ENCODE results near the gene AIPL1. TPM values are rescaled to one million over a fixed set of nuclear protein-coding genes. Genes with fewer than 3 reads are reported as not detected.

AIPL1 gene
- total and polyA plus RNA-seq, 2 donors (not counting 3 experiments of a cell fraction or from before 2014, with no cell fraction given), result not detected

GRCh38 chr17:6477831-6478383 is 43.0 kb upstream of the AIPL1 start:
- no peaks in the 10 kb centered on the region for H3K79me2 ChIP-seq (ENCODE audit: control insufficient read depth, insufficient read depth, low read length)
- H3K27ac ChIP-seq (ENCODE audit: insufficient read depth, low read depth, low read length), result no peak overlapping the region
- TF ChIP-seq FOS (IDR thresholded peaks at IDR 0.05; ENCODE audit: borderline replicate concordance, insufficient read depth, low read length) (no peak), POLR2AphosphoS5 (IDR thresholded peaks at IDR 0.05; ENCODE audit: insufficient read depth, low read depth, low read length) (no peak), CTCF (IDR thresholded peaks at IDR 0.05; ENCODE audit: extremely low read depth in 1 of 2, insufficient read depth in 1 of 2, low read depth in 1 of 2, low read length in 2 of 2) (no peak), JUN (IDR thresholded peaks at IDR 0.05; ENCODE audit: borderline replicate concordance, insufficient read depth, insufficient read length, low read depth) (no peak), POLR2A (IDR thresholded peaks at IDR 0.05; ENCODE audit: low read depth, low read length) (no peak), EZH2 (IDR thresholded peaks at IDR 0.05; ENCODE audit: borderline replicate concordance, low read depth, low read length, severe bottlenecking) (no peak), GATA2 (IDR thresholded peaks at IDR 0.05; ENCODE audit: insufficient read depth, insufficient read length, low read depth, low read length) (no peak), MAX (IDR thresholded peaks at IDR 0.05; ENCODE audit: insufficient read depth, insufficient read length) (no peak), MYC (IDR thresholded peaks at IDR 0.05; ENCODE audit: low read depth, low read length) (no peak)
- no peaks in the 10 kb centered on the region for H4K20me1 ChIP-seq (replicated peaks; ENCODE audit: control insufficient read depth, extremely low read depth, insufficient read depth, low read length)
- ChIA-PET POLR2A (no interaction called here), CTCF (no interaction called here)
- no peak for FAIRE-seq
- no peak overlapping the region for H3K9ac ChIP-seq (replicated peaks; ENCODE audit: extremely low read depth, insufficient read depth, low read length)
- no peaks in the 10 kb centered on the region for H3K27me3 ChIP-seq (ENCODE audit: control insufficient read depth in 2 of 2, insufficient read depth in 2 of 2, low read length in 2 of 2)
- intact Hi-C loops (cut with micrococcal nuclease), result no loop called here
- no peaks in the 10 kb centered on the region for H3K9me3 ChIP-seq (replicated peaks; ENCODE audit: control insufficient read depth, insufficient read depth, low read length)
- dilution Hi-C loops (cut with MboI; ENCODE audit: extremely low pct_ligation_motif_present, low sequenced_read_pairs), result no loop called here
- H3K9me1 ChIP-seq (replicated peaks; ENCODE audit: control insufficient read depth, extremely low read depth, insufficient read depth, low read length), result no peaks in the 10 kb centered on the region
- H3K36me3 ChIP-seq (ENCODE audit: control insufficient read depth in 2 of 2, extremely low read depth in 1 of 2, insufficient read depth in 2 of 2, low read length in 2 of 2), result no peaks in the 10 kb centered on the region
- H2AFZ ChIP-seq (ENCODE audit: low read depth, low read length), result no peak overlapping the region
- DNase-seq (ENCODE audit: low read depth, low spot score), result no peak
- no peak overlapping the region for H3K4me2 ChIP-seq (ENCODE audit: insufficient read depth, low read length)
- H3K4me3 ChIP-seq (replicated peaks in 1 of 3; ENCODE audit: insufficient read depth in 1 of 3, low read depth in 1 of 3, low read length in 3 of 3), result no peak overlapping the region
- H3K4me1 ChIP-seq (ENCODE audit: control insufficient read depth, extremely low read depth, insufficient read depth, low read length), result peaks cover 9% of the 10 kb centered on the region
- BruUV-seq (replicated peaks), result no TSS peak

All from endothelial cell of umbilical vein (primary cell).